LNCaP clone FGC (cell line): Measurements from ENCODE around the gene CRLF3.
"Not testable (repeated sequence)": the region's sequence is repeated elsewhere in the genome, so short reads cannot be mapped to it uniquely, and the experiment has no call there.

Experiments
- DNase-seq: peaks from one replicate; pipeline ENCODE4 v3.0.0-alpha.2; 2011; ENCODE audit warnings: low read depth
- H3K4me3 ChIP-seq: 2 replicates; pipeline ENCODE4 v1.5.1; 2011; ENCODE audit warnings: mild to moderate bottlenecking, low read depth, low read length, control low read depth
- TF ChIP-seq, protein P1 (sequence below): IDR thresholded peaks from 2 replicates; pipeline ENCODE4 v1.5.1; 2012; ENCODE audit warnings: mild to moderate bottlenecking; ENCODE audit not compliant: control insufficient read depth, insufficient read depth; ENCODE audit errors: extremely low read depth

CRLF3 gene

GRCh38 chr17:30827082-30827481 is 2.6 kb upstream of the CRLF3 start:
- TF ChIP-seq, protein P1, sequence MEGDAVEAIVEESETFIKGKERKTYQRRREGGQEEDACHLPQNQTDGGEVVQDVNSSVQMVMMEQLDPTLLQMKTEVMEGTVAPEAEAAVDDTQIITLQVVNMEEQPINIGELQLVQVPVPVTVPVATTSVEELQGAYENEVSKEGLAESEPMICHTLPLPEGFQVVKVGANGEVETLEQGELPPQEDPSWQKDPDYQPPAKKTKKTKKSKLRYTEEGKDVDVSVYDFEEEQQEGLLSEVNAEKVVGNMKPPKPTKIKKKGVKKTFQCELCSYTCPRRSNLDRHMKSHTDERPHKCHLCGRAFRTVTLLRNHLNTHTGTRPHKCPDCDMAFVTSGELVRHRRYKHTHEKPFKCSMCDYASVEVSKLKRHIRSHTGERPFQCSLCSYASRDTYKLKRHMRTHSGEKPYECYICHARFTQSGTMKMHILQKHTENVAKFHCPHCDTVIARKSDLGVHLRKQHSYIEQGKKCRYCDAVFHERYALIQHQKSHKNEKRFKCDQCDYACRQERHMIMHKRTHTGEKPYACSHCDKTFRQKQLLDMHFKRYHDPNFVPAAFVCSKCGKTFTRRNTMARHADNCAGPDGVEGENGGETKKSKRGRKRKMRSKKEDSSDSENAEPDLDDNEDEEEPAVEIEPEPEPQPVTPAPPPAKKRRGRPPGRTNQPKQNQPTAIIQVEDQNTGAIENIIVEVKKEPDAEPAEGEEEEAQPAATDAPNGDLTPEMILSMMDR = no peak
- no peak for DNase-seq
- no peak overlapping the region for H3K4me3 ChIP-seq

GRCh38 chr17:30824002-30824355 is 513 bp downstream of the CRLF3 start:
- DNase-seq = no peak
- peak overlapping the region; percentile 92 for H3K4me3 ChIP-seq
- TF ChIP-seq, protein P1 = no peak

- DNase-seq = no peak
- TF ChIP-seq, protein P1 = no peak
- peak overlapping the region; percentile 92 for H3K4me3 ChIP-seq
Observed at GRCh38 chr17:30823421-30823820, 1.1 kb downstream of the CRLF3 start.

- not testable (repeated sequence) for DNase-seq, H3K4me3 ChIP-seq
Observed at GRCh38 chr17:30822919-30823318, 1.6 kb downstream of the CRLF3 start.

DNA sequence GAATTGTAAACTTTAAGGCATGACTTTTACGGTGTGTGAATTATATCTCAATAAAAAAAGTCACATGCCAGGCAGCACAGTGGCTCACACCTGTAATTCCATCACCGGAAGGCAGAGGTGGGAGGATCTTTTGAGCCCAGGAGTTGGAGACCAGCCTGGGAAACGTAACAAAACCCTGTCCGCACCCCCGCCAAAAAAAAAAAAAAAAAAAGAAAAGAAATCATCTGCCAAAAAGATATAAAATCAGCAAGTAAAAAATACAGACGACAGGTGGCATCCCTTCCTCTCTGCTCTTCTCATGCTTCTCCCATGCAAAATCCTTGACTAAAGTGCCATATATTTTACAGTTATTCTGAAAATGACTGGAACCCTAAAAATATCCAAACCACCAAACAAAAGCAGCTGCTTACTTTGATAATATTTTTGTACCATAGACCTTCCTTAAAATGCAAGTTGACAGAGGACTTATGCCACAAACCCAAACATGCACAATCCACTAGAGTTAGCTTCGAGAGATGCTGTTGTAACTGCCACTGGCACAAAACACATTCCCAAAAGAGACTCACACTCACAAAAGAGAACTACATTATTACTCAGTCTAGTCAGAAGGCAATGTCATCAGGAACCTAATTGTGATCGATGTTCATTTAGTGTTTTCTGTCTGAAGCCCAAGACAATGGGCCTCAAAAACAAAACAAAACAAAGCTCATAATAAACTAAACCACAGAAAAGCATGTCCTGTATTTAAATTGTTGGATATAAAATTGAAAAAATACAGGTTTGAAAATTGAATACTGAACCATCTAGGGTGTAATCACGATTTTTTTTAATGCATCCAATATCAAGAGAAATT is 2.4 kb downstream of the CRLF3 start:
- H3K4me3 ChIP-seq = no peak overlapping the region

DNA sequence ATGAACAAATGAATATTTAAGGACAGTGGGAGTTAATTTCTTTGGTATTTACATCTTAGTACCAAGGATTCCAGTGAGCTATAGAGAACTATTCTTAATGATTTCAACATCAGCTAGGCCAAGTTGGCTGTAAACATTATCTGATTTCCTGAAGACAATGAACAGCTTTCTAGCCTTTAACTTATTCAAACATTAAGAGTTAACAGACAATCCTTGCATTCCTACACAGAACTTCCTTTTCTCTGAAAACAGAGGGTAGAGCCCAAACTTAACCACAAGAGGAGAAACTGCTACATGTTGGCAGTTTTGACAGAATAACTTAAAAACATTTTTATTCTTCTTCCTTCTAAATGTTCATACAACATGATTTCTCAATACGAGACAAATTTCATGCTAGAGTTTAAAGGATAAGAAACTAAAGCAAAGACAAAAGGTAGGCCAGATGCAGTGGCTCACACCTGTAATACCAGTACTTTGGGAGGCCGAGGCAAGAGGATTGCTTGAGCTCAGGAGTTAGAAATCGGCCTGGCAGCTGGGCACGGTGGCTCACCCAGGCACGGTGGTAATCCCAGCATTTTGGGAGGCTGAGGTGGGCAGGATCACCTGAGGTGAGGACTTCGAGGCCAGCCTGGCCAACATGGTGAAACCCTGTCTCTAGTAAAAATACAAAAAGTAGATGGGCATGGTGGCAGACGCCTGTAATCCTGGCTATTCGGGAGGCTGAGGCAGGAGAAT is 4.4 kb downstream of the CRLF3 start:
- no peak for DNase-seq
- TF ChIP-seq, protein P1 = no peak
- H3K4me3 ChIP-seq = no peak overlapping the region

More for the DNA sequence above, 2.4 kb downstream of the CRLF3 start:
- TF ChIP-seq, protein P1 = peak; percentile 36
- peak; percentile 49 for DNase-seq

DNA sequence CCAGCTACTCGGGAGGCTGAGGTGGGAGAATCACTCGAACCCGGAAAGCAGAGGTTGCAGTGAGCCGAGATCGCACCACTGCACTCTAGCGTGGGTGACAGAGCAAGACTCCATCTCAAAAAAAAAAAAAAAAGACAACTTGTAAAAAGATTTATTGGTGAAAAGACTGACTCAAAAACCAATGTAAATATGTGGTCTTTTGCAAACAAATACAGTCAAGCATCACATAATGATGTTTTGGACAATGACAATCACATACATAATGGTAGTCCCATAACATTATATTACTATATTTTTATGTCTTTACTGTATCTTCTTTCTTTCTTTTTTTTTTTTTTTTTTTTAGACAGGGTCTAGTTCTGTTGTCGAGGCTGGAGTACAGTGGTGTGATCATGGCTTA is 8.3 kb downstream of the CRLF3 start:
- no peak overlapping the region for H3K4me3 ChIP-seq
- TF ChIP-seq, protein P1 = no peak
- DNase-seq = no peak

DNA sequence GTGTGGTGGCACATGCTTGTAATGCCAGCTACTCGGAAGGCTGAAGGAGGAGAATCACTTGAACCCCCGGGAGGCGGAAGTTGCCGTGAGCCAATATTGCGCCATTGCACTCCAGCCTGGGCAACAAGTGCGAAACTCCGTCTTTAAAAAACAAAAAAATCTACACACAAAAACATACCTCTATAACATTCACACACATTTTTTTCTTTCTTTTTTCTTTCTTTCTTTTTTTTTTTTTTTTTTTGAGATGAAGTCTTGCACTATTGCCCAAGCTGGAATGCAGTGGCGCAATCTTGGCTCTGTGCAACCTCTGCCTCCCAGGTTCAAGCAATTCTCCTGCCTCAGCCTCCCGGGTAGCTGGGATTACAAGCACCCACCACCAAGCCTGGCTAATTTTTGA is 9.6 kb downstream of the CRLF3 start:
- not testable (repeated sequence) for H3K4me3 ChIP-seq, DNase-seq

- DNase-seq, H3K4me3 ChIP-seq: not testable (repeated sequence)
Observed at GRCh38 chr17:30814236-30814635, 10.3 kb downstream of the CRLF3 start.
